T-helper 1 cell treated with Interleukin-12 subunit alpha and Interleukin-12 subunit beta and Interleukin-4 antibody, amounts not matched to agents 30 ng/mL and 1 ng/mL, for 36 hours (primary cell): ENCODE measurements around the gene IER2. TPM values are rescaled to one million over a fixed set of nuclear protein-coding genes. Genes with fewer than 3 reads are reported as not detected.

Experiments
- intact Hi-C: fragments of 100-400 bp; cut with micrococcal nuclease; formaldehyde crosslinking; loops from one replicate; pipeline ENCODE4 v1.15.1; 2024
- total RNA-seq: library from RNA; stranded (reverse); gene quantifications from 2 replicates; pipeline ENCODE4 v1.2.3, GENCODE V29; 2022

IER2 gene, protein sequence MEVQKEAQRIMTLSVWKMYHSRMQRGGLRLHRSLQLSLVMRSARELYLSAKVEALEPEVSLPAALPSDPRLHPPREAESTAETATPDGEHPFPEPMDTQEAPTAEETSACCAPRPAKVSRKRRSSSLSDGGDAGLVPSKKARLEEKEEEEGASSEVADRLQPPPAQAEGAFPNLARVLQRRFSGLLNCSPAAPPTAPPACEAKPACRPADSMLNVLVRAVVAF
- total RNA-seq, result 248 and 253 TPM in 2 replicates

DNA sequence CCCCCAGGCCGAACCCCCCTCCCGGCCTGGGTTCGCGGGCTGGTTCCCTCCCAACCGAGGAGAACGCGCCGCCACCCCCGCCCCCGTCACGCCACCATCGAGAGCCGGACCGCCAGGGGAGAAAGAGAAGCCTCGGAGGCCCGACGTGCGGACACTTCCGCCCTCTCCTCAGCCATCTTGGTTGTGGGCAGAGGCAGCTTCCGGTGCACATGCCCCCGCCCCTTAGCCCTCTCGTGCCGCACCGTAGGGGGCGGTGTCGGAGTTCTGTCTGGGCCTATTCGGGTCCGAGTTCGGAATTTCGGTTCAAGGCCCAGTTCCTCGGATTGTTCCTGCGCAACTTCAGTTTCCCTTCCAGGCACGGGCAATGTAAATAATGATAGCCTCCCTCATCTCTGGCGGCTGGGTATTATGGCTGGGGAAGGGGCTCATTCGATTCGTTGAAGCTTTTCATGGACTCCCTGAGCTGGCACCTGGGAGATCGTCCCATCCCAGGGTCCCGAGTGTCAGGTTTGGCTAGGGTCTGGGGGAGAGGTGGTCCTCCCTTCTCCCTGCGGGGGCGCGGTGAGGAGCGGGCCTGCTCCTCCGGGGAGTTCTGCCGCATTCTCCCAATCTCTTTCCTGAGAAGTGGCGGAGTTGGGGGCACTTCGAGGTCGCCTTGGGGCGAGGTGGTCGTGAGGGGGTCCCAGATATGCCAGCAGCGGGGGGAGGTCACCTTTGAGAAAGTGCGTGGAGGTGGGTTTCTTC, at the start of gene IER2, which contains the start of gene STX10:
Gene IER2, plus strand, starts transcription at position 225 of the 744 bp plus-strand sequence. CDS start 2,776 bp downstream, outside the sequence.
Gene STX10, minus strand, starts transcription at position 189 of the 744 bp plus-strand sequence. CDS start 202 bp downstream, outside the sequence.
- intact Hi-C loops, result loop anchor here (1.0 to 10.0 kb wide), 13 partner anchors 18 to 1374 kb away; partner anchors contain the start of genes DHPS, JUNB, NACC1 and RFX1

DNA sequence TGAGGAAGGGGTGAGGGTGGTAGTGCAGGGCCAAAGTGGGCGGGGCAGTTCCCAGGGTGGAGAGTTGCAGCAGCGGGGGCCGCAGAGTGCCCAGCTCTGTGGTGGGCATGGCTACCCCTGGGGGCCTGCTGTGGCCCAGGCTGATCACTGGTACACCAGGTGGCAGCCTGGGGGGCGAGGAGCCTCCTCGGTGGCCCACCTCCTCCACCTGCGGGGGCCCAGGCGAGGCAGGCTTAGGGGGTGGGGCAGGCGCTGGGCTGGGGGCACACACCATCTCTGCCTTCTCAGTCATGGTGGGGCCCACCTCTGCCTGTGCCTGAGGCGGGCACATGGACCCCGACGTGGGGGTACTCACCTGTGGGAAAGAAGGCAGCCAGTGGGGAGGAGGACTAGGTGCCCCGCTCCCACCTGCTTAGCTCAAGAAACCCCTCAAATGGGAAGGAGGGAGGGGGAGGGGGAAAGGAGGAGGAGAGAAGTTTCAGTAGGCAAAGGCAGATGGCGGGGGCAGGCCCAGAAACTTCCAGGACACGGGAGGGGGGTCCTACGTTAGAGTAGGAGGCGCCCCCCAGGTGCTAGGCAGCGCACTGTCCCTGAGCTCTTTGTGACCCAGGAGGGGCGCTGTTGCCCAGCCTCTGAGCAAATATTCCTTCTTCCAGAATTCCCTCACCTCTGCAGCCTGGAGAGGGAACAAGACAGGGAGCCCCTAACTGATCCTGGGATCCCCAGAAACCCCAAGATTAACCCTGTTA, 49.2 kb upstream of the IER2 start:
- intact Hi-C loops, result loop anchor here (5.0 kb wide), 1 partner anchor 209 kb away; the partner anchor contains the start of gene GCDH

DNA sequence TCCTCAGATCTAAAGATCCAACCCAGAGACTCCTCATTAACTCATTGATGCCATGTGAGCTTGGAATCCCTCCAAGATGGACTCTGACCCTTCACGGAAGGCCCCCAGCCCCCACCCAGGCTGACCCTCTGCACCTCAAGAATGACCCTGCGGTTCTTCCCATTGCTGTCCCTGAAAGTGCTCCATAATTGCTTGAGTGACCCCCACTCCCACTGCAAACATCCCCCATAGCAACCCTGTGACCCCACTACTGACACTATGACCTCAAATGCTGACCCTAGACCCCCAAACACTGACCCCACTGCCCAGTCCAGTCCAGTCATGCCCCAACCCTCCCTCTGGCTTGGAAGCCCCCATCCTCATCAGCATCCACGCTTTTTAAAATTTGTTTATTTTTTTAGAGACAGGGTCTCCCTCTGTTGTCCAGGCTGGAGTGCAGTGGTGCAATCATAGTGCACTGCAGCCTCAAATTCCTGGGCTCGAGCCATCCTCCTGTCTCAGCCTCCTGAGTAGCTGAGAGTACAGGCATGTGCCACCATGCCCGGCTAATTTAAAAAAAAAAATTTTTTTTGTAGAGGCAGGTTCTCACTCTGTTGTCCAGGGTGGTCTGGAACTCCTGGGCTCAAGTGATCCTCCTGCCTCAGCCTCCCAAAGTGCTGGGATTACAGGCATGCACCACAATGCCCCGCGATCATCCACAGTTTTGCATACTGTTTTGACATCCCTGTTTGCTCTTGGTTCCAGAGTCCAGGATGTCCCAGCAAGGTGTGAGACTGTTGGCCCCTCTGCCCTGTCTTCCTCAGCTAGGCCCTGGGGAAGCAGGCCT, 48.4 kb upstream of the IER2 start:
- intact Hi-C loops, result loop anchor here (5.0 kb wide), 1 partner anchor 210 kb away; the partner anchor contains the start of gene GCDH

DNA sequence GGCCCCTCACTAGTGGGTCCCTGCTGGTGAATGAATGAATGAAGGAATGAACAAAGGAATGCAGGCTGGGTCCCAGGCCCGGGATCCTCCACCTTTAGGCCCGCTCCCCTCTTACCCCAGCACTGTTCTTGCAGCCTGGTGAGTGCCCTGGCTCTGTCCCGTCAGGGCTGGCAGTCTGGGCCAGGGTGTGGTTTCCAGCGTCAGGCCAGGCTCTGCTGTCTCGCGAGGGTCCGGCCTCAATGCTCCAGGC, 47.9 kb upstream of the IER2 start:
- intact Hi-C loops, result loop anchor here (5.0 kb wide), 1 partner anchor 210 kb away; the partner anchor contains the start of gene GCDH

DNA sequence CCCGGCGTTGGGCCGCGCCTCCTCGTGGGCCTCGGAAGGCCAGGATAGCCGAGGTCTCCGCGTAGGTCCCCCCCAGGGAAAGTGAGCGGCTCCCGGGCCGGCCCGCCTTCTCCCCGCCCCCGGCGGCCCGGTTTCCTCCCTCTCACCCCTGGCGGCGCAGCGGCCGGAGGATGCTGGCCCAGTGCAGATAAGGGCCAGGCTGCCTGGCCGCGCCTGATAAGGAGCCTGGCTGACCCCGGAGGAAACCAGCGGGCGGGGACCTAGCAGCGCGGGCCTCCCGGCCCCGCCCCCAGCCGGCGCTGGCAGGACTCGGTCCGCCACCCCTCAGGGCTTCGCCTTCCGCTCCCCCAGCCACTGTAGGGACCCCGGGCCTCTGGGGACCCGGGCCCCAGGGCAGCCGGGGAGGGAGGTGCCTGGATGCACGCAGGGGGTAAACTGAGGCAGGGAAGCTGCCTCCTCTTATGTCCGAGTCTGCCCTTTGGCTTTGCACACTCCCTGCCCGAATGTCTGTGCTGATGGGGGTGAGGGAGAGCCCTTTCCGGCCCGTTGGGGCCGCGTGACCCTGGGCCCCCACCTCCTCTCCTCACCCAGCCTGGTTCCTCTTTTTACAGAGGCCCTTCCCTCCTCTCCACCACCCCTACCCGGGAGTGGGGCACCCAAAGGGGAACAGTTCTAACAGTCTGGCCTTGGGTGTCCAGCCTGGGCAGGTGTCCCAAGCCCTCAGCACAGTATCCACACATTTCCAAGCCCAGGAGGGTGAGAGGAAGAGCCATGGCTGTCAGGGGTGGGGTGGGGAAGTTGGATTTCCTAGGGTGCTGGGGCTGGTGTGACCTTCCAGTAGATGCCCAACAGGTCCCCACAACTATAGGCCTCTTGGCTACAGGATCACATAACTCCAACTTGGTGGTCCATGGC, 47.3 kb upstream of the IER2 start, which contains the start of gene LYL1:
Gene LYL1, minus strand, starts transcription at position 193 of the 915 bp plus-strand sequence. CDS start 1,687 bp downstream, outside the sequence.
- intact Hi-C loops, result loop anchor here (5.0 kb wide), 1 partner anchor 211 kb away; the partner anchor contains the start of gene GCDH

DNA sequence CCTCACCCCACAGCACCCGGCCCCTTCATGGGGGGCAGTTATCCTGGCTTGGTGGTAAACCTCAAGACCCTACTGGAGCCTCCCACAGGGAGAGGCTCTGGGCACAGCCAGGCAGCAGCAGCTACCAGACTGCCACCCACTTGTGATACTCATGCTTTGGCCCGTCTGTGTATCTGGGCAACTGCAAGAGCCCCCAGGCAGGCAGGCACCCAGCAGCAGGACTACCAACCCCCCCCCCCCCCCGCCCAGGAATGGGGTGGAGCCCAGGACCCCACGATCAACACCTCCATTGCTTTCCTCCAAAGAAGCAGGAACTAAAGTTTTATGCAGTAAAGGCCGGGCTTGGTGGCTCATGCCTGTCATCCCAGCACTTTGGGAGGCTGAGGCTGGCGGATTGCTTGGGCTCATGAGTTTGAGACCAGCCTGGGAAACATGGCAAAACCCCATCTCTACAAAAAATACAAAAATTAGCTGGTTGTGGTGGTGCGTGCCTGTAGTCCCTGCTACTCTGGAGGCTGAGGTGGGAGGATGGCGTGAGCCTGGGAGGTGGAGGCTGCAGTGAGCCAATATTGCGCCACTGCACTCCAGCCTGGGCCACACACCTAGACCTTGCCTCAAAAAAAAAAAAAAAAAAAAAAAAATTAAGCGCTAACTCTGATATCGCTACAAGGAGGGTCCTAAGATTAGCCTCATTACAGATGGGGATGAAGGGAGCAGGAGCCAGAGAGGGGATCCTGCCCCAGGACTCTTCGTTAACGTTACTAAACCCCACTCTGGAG, 46.4 kb upstream of the IER2 start:
- intact Hi-C loops, result loop anchor here (1.0 to 5.0 kb wide), 3 partner anchors 47 to 211 kb away; partner anchors contain the start of genes GCDH, IER2 and STX10

DNA sequence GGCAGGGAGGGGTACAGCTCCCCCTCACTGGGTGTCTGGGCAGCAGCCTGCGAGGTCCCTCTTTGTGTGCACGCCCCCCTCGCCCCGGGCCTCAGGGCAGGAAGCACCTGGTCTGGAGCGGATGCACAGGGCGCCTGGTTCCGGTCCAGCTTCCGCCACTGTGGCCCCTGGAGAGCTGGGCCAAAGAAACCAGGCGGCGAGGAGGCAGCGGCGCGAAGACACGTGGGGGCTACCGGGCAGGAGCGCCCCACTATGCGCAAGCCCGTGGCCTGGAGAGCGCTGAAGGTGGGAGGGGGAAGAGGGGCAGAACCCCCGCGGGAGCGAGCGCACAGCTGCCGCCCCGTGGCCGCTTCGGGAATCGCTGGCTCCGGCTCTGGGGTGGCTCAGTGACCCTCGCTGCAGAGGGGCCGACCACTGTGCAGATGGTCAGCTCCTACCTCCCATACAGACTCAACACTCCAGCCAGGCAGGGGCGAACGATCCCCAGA, 45.8 kb upstream of the IER2 start:
- intact Hi-C loops, result loop anchor here (1.0 to 5.0 kb wide), 3 partner anchors 46 to 212 kb away; partner anchors contain the start of genes GCDH, IER2 and STX10

DNA sequence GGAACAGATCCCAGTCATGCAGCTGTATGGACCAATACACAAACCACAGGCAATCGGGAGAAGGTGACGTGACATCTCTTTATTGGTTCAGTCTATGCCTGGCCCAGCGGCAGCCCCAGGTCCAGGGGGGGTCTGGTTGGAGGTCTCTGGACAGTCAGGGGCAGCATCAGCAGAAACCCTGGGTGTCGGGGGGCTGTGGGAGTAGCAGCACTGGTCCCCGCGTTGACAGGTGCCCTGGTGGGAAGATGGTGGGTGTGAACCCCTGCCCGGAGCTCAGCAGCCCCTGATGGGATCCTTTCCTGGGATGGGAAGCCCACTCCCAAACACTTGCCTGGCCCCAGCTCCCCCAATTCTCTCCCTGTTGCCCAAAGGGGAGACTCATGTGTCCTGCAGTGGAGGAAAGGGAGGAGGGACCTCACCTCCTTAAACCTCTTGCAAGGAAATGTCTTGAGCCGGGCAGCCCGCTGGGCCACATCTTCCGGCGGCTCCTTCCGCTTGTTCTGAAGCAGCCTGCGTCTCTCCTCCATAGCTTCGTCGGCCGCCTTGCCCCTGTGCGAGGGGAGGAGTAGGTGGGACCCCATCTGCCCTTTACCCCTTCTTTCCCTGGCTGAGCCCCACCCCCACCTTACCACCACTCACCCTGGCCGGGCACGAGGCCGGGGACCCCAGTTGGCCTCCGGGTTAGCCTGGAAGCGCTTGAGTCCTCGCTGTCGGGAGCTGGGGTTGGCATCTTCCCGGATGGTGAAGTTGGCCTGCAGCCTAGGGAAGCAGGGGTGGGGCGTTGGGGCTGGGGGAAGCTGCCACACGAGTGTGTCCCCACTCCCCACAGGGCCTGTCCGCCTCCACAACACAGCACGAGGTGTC, 45.1 kb upstream of the IER2 start:
- intact Hi-C loops, result loop anchor here (1.0 to 5.0 kb wide), 4 partner anchors 11 to 213 kb away; partner anchors contain the start of genes GCDH, IER2, STX10 and TRMT1

DNA sequence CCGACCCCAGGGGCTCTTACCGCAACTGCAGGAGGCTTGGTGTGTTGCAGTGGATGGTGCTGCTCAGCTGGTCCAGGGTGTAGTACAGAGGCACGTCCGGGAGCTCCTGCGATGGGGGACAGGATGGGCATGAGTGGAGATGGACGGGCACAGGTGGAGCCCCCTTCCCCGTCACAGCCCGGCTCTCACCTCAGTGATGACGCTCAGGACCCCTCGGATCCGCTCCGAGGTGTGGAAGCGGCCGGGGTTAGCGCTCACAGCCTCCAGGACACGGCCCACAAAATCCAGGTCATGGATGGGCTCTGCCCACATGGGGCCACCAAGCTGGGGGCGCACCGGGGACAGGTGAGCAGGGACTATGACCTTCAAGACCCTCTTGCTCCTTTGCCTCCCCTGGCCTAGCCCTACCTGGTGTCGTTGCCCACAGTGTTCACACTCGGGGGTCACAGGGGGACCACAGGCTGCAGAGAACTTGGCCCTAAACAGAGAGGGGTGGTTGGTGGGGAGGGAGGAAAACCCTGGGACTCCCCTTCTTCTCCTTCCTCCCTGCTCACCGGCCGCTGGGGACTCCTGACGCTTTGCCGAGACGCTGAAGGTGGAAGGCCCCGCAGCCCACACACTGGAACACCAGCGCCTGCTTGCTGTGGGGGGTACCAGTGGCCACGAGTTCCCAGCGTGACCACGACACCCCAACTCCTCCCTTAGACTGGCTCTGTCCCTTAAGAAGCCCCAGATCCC, 40.7 kb upstream of the IER2 start:
- intact Hi-C loops, result no loop called here

DNA sequence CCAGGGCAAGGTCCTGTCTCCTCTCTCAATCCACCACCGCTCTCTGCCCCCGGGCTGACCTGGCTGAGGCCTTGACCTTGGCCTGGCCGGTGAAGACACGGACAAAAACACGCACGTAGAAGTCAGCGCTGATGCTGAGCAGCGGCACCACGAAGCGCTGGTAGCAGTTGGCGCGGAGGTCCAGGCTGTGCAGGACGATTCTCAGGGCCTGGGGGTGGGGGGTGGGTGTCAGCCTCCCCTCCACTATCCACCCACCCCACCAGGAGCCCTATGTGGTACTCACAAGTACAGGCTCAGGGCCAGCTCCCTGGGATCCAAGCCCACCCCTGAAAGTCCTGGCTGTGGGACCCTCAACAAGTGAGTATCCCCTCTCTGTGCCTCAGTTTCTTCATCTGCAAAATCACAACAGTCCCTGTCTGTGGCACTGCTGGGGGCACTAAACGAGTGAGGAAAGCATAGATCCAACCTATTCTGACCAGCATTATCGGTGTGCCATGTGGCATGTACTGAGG, 40.1 kb upstream of the IER2 start:
- intact Hi-C loops, result no loop called here

DNA sequence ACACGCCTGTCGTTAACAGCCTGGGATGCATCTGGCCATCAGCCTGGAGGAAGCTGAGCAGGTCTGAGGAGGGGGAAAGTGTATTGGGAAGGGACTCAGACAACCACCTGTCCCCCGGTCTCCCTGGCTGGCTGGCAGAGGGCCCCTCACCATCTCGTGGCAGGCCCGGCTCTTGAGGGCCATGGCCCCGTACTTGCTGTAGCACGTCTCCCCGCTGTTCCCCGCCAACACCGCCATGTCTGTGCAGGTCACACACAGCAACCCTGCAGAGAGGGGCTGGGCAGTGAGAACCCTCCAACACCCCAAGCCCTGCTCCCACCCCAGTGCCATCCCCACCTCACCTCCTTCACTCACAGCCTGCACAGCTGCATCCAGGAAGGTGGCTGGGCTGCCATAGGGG, 37.7 kb upstream of the IER2 start:
- intact Hi-C loops, result no loop called here

DNA sequence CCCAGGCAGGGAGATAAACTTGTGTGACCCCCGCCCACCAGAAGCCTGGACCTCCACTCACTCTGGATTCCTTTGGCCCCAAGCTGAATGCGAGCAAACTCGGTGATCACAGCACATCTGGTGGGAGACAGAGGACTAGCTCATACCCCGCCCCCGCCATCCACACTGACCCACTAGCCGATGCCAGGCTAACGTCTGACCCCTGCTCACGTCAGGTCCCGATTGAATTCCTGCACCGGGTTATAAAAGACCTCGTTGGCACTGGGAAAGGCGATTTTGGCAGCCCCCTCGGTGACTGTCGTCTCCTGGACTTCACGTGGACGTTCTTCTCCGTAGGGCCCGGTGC, 34.3 kb upstream of the IER2 start:
- intact Hi-C loops, result loop anchor here (1.0 to 2.0 kb wide), 5 partner anchors 11 to 146 kb away; no protein-coding TSS in a partner anchor

DNA sequence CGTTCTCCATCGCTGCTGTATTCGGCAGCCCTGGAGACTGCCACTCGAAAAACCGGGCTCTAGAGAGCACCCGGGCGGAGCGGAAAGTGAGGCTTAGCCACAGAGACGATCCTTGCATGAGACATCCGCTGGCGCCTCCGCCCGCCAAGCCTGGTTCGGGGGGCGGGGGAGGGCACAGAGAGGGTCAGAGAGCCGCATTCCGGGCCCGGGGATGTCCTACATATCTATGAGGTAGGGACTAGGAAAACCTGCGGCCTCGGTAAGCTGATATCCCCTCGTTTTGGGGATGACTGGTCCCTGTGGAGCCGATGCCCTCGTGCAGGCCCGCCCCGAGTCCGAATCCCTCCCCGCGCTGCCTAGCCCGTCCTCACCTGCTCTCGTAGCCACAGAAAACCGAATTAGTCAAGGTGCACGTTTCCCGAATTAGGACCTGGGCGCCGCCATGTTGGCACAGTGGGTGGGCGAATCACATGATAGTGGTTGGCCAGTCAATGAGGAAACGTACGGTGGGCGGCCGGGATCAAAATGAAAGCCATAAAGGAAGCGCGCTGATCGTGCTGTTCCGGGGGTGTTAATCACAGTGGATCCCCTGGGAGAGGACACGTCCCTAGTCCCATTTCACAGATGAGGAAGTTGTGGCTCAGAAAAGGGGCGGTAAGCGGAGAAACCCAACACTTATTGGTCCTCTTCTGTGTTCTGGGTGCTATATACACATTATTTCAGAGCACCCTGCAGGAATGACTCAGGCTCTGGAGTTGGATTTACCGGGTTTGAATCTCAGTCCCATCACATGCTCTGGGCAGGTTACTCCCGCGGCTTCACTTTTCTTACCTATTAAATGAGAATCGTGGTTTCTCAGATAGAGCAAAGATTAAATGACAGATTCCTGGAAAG, 33.7 kb upstream of the IER2 start, which contains the start of gene TRMT1:
Gene TRMT1, minus strand, starts transcription at position 459 of the 894 bp plus-strand sequence. Its CDS starts 341 bp downstream, at position 118.
- intact Hi-C loops, result loop anchor here (1.0 to 2.0 kb wide), 6 partner anchors 11 to 171 kb away; partner anchors contain the start of gene RAD23A

DNA sequence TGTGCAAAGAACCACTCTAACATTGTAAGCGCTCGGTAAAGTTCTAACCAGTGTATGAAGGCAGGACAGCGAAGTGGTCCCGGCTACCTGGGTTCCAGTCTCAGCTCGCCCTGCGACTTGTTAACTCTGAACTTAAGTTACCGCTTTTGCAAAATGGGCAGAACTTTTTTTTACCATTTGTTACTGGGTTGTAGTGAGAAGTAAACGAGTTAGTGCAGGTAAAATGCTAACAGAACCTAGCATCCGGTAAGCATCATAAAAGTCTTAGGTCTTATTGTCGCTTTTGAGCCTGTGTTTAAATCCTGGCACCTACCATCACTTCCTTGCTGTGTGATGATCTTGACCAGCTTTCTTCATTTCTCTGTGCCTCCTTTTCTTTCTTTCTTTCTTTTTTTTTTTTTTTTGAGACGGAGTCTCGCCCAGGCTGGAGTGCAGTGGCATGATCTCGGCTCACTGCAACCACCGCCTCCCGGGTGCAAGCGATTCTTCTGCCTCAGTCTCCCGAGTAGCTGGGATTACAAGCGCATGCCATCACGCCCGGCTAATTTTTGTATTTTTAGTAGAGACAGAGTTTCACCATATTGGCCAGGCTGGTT, 32.9 kb upstream of the IER2 start:
- intact Hi-C loops, result loop anchor here (1.0 to 2.0 kb wide), 2 partner anchors 46 to 172 kb away; partner anchors contain the start of gene RAD23A
